ENCODE data around the gene SP140.

DNA sequence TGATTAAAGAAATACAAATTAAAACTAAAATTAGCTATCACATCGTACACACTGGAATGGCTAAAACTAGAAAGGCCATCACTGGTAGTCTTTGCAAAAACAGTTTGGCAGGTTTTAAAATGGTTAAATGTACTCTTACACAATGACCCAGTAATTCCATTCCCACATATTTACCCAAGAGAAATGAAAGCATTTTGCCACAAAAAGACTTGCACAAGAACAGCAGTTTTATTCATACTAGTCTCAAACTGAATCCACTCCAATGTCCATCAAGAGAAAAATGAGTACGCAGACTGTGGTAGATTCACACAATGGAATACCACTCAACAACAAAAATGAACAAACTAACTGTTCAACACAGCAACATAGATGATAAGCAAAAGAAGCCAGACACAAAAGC is 130.5 kb downstream of the SP140 start:
- TF ChIP-seq CTCF (IDR thresholded peaks at IDR 0.05; ENCODE audit: poor library complexity) (no peak), EZH2 (IDR thresholded peaks at IDR 0.05; ENCODE audit: borderline replicate concordance) (no peak), EZH2phosphoT487 (IDR thresholded peaks at IDR 0.05; ENCODE audit: low read depth, severe bottlenecking, unreplicated experiment) (no peak)

Measured in hepatocyte (in vitro differentiated cells).